OCI-LY7 (cell line): ENCODE data around the gene PARVB. TPM values are rescaled to one million over a fixed set of nuclear protein-coding genes. Genes with fewer than 3 reads are reported as not detected.

Experiments
- BruUV-seq: library from RNA; stranded (reverse); fragments of 400-500 nt; replicated peaks from 2 replicates; lab custom pipeline; 2021; lab: Mats Ljungman, UMichigan
- CTCF ChIA-PET: fragments of 300-600 bp; sonication (Branson Sonifier 250); formaldehyde crosslinking; loops from one replicate; lab custom pipeline; 2022; ENCODE audit warnings: antibody characterized with exemption; ENCODE audit not compliant: unreplicated experiment; lab: Charles Lee
- POLR2A ChIA-PET: fragments of 300-600 bp; sonication (Branson Sonifier 250); formaldehyde crosslinking; loops from one replicate; lab custom pipeline; 2022; ENCODE audit warnings: antibody characterized with exemption; lab: Charles Lee
- DNase-seq: peaks from one replicate; pipeline ENCODE4 v3.0.0-alpha.2; 2015; ENCODE audit warnings: low spot score
- H2AFZ ChIP-seq: fragments of 200-600 bp; sonication (generic), shearing (Covaris generic); 2 replicates; pipeline ENCODE4 v1.6.1; 2014; ENCODE audit warnings: mild to moderate bottlenecking, antibody characterized with exemption, low read length, moderate library complexity
- H3K27ac ChIP-seq: fragments of 200-600 bp; sonication (generic); 2 replicates; pipeline ENCODE4 v1.5.1; 2014; ENCODE audit warnings: mixed run types, low read depth, mild to moderate bottlenecking, moderate library complexity, low read length, inconsistent platforms; ENCODE audit not compliant: poor library complexity, severe bottlenecking
- H3K36me3 ChIP-seq: fragments of 200-600 bp; sonication (generic); 2 replicates; pipeline ENCODE4 v1.6.1; 2014; ENCODE audit warnings: mild to moderate bottlenecking, antibody characterized with exemption, low read length, moderate library complexity, mixed read lengths; ENCODE audit not compliant: insufficient read depth
- H3K4me1 ChIP-seq: fragments of 200-600 bp; sonication (generic); 2 replicates; pipeline ENCODE4 v1.5.1; 2014; ENCODE audit warnings: mild to moderate bottlenecking, low read length; ENCODE audit not compliant: insufficient read depth, poor library complexity, severe bottlenecking
- H3K4me2 ChIP-seq: fragments of 200-600 bp; sonication (generic); 2 replicates; pipeline ENCODE4 v1.6.1; 2014; ENCODE audit warnings: mild to moderate bottlenecking, low read length
- H3K4me3 ChIP-seq: fragments of 200-600 bp; sonication (generic); 2 replicates; pipeline ENCODE4 v1.5.1; 2014; ENCODE audit warnings: mild to moderate bottlenecking, low read depth, low read length; ENCODE audit not compliant: poor library complexity, severe bottlenecking
- H3K79me2 ChIP-seq: fragments of 200-600 bp; sonication (generic); 2 replicates; pipeline ENCODE4 v1.6.1; 2016; ENCODE audit warnings: low read depth, mild to moderate bottlenecking, low read length, moderate library complexity, mixed read lengths; ENCODE audit not compliant: insufficient read depth
- H3K9me2 ChIP-seq: fragments of 200-600 bp; sonication (generic); 2 replicates; pipeline ENCODE4 v1.6.1; 2016; ENCODE audit warnings: mild to moderate bottlenecking, low read length, mixed read lengths; ENCODE audit not compliant: insufficient read depth
- H3K9me3 ChIP-seq: fragments of 200-600 bp; sonication (generic); 2 replicates; pipeline ENCODE4 v1.6.1; 2014; ENCODE audit warnings: mild to moderate bottlenecking, mixed run types, low read length, mixed read lengths
- H4K20me1 ChIP-seq: fragments of 200-600 bp; sonication (generic); 2 replicates; pipeline ENCODE4 v1.6.1; 2014; ENCODE audit warnings: mild to moderate bottlenecking, antibody characterized with exemption, low read length, moderate library complexity, mixed read lengths; ENCODE audit not compliant: insufficient read depth
- CTCF ChIP-seq: fragments of 200-600 bp; sonication (generic); conservative IDR thresholded peaks from 2 replicates; pipeline ENCODE4 v1.5.1; 2014; ENCODE audit warnings: mild to moderate bottlenecking, antibody characterized with exemption, low read length, moderate library complexity, mixed read lengths
- EZH2phosphoT487 ChIP-seq: fragments of 200-600 bp; sonication (generic); IDR thresholded peaks from 2 replicates; pipeline ENCODE4 v1.6.1; 2018; ENCODE audit warnings: low read depth, borderline replicate concordance, mild to moderate bottlenecking, mixed run types, antibody characterized with exemption, low read length, moderate library complexity, mixed read lengths
- intact Hi-C: fragments of 100-400 bp; cut with micrococcal nuclease; formaldehyde crosslinking; loops from one replicate; pipeline ENCODE4 v1.10.0; 2022; ENCODE audit not compliant: unreplicated experiment
- total RNA-seq, 2 experiments: library from RNA; depleted of rRNA in 1 of 2; stranded (reverse); fragments of >200 nt in 1 of 2; shearing (Covaris generic) in 1 of 2; gene quantifications; 2 replicates each; pipeline ENCODE4 v1.2.3, GENCODE V29; 2014 to 2022

PARVB gene
- total RNA-seq, 2 experiments from 2014 or later, result 0.34 TPM; not detected in 1

DNA sequence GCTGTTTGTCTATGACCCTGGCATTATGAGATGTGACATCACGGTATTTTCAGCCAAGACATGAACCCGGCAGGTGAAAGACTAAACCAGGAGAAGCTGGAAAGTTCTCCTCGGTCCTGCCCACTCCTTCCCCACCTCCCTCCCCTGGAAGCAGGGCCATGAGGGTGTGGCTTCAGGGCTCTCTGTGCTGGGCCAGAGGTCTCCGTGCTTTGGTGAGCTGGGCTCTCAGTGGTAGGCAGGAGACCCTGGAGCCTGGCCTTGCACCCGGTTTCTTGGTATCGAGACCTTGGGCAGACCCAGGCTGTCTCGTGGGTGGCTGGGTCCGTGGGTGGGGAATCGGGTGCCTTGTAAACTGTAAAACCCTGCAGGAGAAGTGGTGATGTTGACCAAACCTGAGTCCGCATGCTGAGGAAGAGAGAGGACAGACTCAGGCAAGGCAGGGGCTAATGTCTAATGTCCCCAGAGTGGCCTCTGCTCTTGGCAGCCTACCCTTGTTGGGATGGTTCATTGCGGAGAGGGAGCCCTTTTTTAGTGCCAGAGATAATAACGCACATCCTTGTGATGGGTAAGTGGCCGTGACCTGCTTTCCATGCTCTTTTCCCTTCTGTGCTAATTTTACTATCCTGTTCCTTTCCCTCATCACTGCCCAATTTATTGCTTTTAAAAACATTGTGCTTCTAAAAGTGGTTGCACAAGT is 108.0 kb downstream of the PARVB start:
- H3K79me2 ChIP-seq, result no peaks in the 10 kb centered on the region
- no peak overlapping the region for H3K4me3 ChIP-seq
- H3K4me1 ChIP-seq, result no peaks in the 10 kb centered on the region
- CTCF ChIA-PET, result interaction anchor here (0.6 kb wide), 1 partner anchor 630 kb away, joined by 3 read pairs; no protein-coding TSS in a partner anchor
- no peak overlapping the region for H3K4me2 ChIP-seq
- no peak overlapping the region for H3K27ac ChIP-seq
- no peak overlapping the region for H2AFZ ChIP-seq
- BruUV-seq, result no TSS peak
- intact Hi-C loops, result no loop called here
- no peaks in the 10 kb centered on the region for H3K9me2 ChIP-seq
- 0 out of 2 replicates have a peak, but pooled peaks cover 2% of the 10 kb centered on the region for H3K9me3 ChIP-seq
- DNase-seq, result no peak
- H3K36me3 ChIP-seq, result no peaks in the 10 kb centered on the region
- TF ChIP-seq CTCF, result no peak
- TF ChIP-seq EZH2phosphoT487, result no peak
- no peaks in the 10 kb centered on the region for H4K20me1 ChIP-seq
- POLR2A ChIA-PET, result no interaction called here

GRCh38 chr22:44132724-44133123 is 108.6 kb downstream of the PARVB start:
- no TSS peak for BruUV-seq
- H3K27ac ChIP-seq, result no peak overlapping the region
- ChIA-PET POLR2A (no interaction called here), CTCF (no interaction called here)
- DNase-seq, result no peak
- intact Hi-C loops, result no loop called here
- H3K9me3 ChIP-seq, result no peaks in the 10 kb centered on the region
- H4K20me1 ChIP-seq, result no peaks in the 10 kb centered on the region
- TF ChIP-seq CTCF, result no peak
- TF ChIP-seq EZH2phosphoT487, result no peak
- H3K79me2 ChIP-seq, result no peaks in the 10 kb centered on the region
- H3K9me2 ChIP-seq, result no peaks in the 10 kb centered on the region
- H3K4me2 ChIP-seq, result no peak overlapping the region
- H3K4me1 ChIP-seq, result no peaks in the 10 kb centered on the region
- no peak overlapping the region for H2AFZ ChIP-seq
- H3K4me3 ChIP-seq, result no peak overlapping the region
- H3K36me3 ChIP-seq, result no peaks in the 10 kb centered on the region

- ChIA-PET CTCF (no interaction called here), POLR2A (no interaction called here)
- Histone ChIP-seq H3K36me3 (no peaks in the 10 kb centered on the region), H2AFZ (no peak overlapping the region), H3K27ac (no peak overlapping the region), H3K79me2 (no peaks in the 10 kb centered on the region), H3K9me2 (no peaks in the 10 kb centered on the region), H4K20me1 (no peaks in the 10 kb centered on the region), H3K4me2 (no peak overlapping the region), H3K4me3 (no peak overlapping the region), H3K4me1 (no peaks in the 10 kb centered on the region), H3K9me3 (no peaks in the 10 kb centered on the region)
- TF ChIP-seq CTCF (no peak), EZH2phosphoT487 (no peak)
- DNase-seq, result no peak
- intact Hi-C loops, result no loop called here
- BruUV-seq, result no TSS peak
These were observed 109.1 kb downstream of the PARVB start for GRCh38 chr22:44133161-44133560.
